B cell (primary cell): Measurements from ENCODE around the gene CA11. TPM values are rescaled to one million over a fixed set of nuclear protein-coding genes. Genes with fewer than 3 reads are reported as not detected.

Experiments
- ATAC-seq: fragments of 200-7000 bp; cut with Tn5 transposase; one replicate; pipeline ENCODE4 v1.10.0; 2021; ENCODE audit warnings: low read depth, mild to moderate bottlenecking, moderate number of reproducible peaks, moderate library complexity
- CTCF ChIA-PET: fragments of 350-600 bp; sonication (Branson Sonifier 250); formaldehyde crosslinking; loops from one replicate; lab custom pipeline; 2021; ENCODE audit warnings: antibody characterized with exemption, inconsistent platforms; lab: Charles Lee
- POLR2A ChIA-PET: fragments of 350-600 bp; sonication (Branson Sonifier 250); formaldehyde crosslinking; loops from one replicate; lab custom pipeline; 2021; ENCODE audit warnings: antibody characterized with exemption; lab: Charles Lee
- DNase-seq: peaks from one replicate; pipeline ENCODE4 v3.0.0; 2013
- H2AFZ ChIP-seq: 2 replicates; pipeline ENCODE4 v1.6.1; 2012; ENCODE audit warnings: mild to moderate bottlenecking, low read depth, low read length; ENCODE audit not compliant: insufficient read depth, poor library complexity, severe bottlenecking
- H3K27ac ChIP-seq, 2 donors: 1 replicate in 1 of 2; 2 replicates in 1 of 2; pipeline ENCODE4 v1.5.1; 2012 to 2013; ENCODE audit warnings: low read length in 2 of 2, mild to moderate bottlenecking in 2 of 2, moderate library complexity in 1 of 2
- H3K27me3 ChIP-seq, 4 experiments: fragments of 200-600 bp in 1 of 4; sonication (generic) in 1 of 4; replicated peaks in 1 of 4; 1 replicate in 2 of 4; 2 replicates in 2 of 4; pipeline versions ENCODE4 v1.6.1 to v1.7.0; 2013 to 2016; ENCODE audit warnings: low read length in 3 of 4, mild to moderate bottlenecking in 2 of 4, mixed read lengths in 1 of 4, moderate library complexity in 1 of 4; ENCODE audit not compliant: insufficient read depth in 4 of 4, control insufficient read depth in 3 of 4; ENCODE audit errors: control extremely low read depth in 1 of 4
- H3K36me3 ChIP-seq, 2 experiments: replicated peaks in 1 of 2; 1 replicate in 1 of 2; 2 replicates in 1 of 2; pipeline versions ENCODE4 v1.6.1 to v1.7.1; 2013; ENCODE audit warnings: low read length in 1 of 2; ENCODE audit not compliant: insufficient read depth in 2 of 2, control insufficient read depth in 1 of 2; ENCODE audit errors: control extremely low read depth in 1 of 2, extremely low read depth in 1 of 2
- H3K4me1 ChIP-seq, 2 donors: fragments of 200-600 bp in 1 of 2; sonication (generic) in 1 of 2; 1 replicate in 1 of 2; 2 replicates in 1 of 2; pipeline versions ENCODE4 v1.5.1 to v1.6.1; 2013 to 2017; ENCODE audit warnings: low read length in 2 of 2; ENCODE audit not compliant: control insufficient read depth in 2 of 2, insufficient read depth in 2 of 2
- H3K4me2 ChIP-seq: replicated peaks from 2 replicates; pipeline ENCODE3; 2012; ENCODE audit warnings: mild to moderate bottlenecking, low read depth, low read length; ENCODE audit not compliant: poor library complexity, severe bottlenecking
- H3K4me3 ChIP-seq, 5 experiments: fragments of 200-600 bp in 1 of 5; sonication (generic) in 1 of 5; 1 replicate in 3 of 5; 2 replicates in 2 of 5; pipeline versions ENCODE4 v1.5.1 to v1.7.0; 2011 to 2016; ENCODE audit warnings: low read length in 4 of 5, mild to moderate bottlenecking in 4 of 5, low read depth in 2 of 5, control low read depth in 1 of 5, moderate library complexity in 1 of 5; ENCODE audit not compliant: insufficient read depth in 1 of 5; ENCODE audit errors: control extremely low read depth in 1 of 5, extremely low read depth in 1 of 5
- H3K79me2 ChIP-seq: fragments of 200-600 bp; sonication (generic); one replicate; pipeline ENCODE4 v1.6.0; 2016; ENCODE audit warnings: low read length; ENCODE audit not compliant: control insufficient read depth, insufficient read depth
- H3K9ac ChIP-seq: fragments of 200-600 bp; sonication (generic); 2 replicates; pipeline ENCODE4 v1.6.1; 2017; ENCODE audit warnings: mild to moderate bottlenecking, low read length, moderate library complexity
- H3K9me3 ChIP-seq, 3 donors: one replicate each; pipeline versions ENCODE4 v1.6.1 to v1.7.1; 2013; ENCODE audit warnings: low read length in 2 of 3; ENCODE audit not compliant: control insufficient read depth in 2 of 3, insufficient read depth in 1 of 3; ENCODE audit errors: control extremely low read depth in 1 of 3
- H4K20me1 ChIP-seq: 2 replicates; pipeline ENCODE4 v1.6.0; 2012; ENCODE audit warnings: mild to moderate bottlenecking, low read length; ENCODE audit not compliant: insufficient read depth, control insufficient read depth, poor library complexity, severe bottlenecking
- H3K27ac Mint-ChIP-seq: one replicate; pipeline ENCODE4 v1.8.0; 2021; ENCODE audit warnings: mixed read lengths
- H3K27me3 Mint-ChIP-seq: one replicate; pipeline ENCODE4 v1.8.0; 2021; ENCODE audit warnings: mixed read lengths
- H3K4me1 Mint-ChIP-seq: one replicate; pipeline ENCODE4 v1.8.0; 2021; ENCODE audit warnings: mixed read lengths
- H3K4me3 Mint-ChIP-seq: one replicate; pipeline ENCODE4 v1.8.0; 2021; ENCODE audit warnings: mixed read lengths
- H3K9me3 Mint-ChIP-seq: one replicate; pipeline ENCODE4 v1.8.0; 2022; ENCODE audit warnings: mixed read lengths; ENCODE audit not compliant: insufficient read depth
- CTCF ChIP-seq: fragments of 200-600 bp; IDR thresholded peaks from one replicate; pipeline ENCODE4 v1.8.0; 2022; ENCODE audit warnings: antibody characterized with exemption, mild to moderate bottlenecking
- EZH2 ChIP-seq: IDR thresholded peaks from 2 replicates; pipeline ENCODE4 v1.6.1; 2012; ENCODE audit warnings: borderline replicate concordance, low read depth, mild to moderate bottlenecking, moderate library complexity, low read length; ENCODE audit not compliant: insufficient read depth, poor library complexity, severe bottlenecking
- WGBS: methylation state at CpG from one replicate; pipeline ENCODE4 v1.1.5; 2013; ENCODE audit warnings: missing lambda C conversion rate; ENCODE audit not compliant: insufficient coverage; 5-methylcytosine and 5-hydroxymethylcytosine counted together
- intact Hi-C: fragments of 100-400 bp; cut with micrococcal nuclease; formaldehyde crosslinking; loops from one replicate; pipeline ENCODE4 v1.10.0; 2022
- polyA plus RNA-seq: library from polyadenylated mRNA; depleted of rRNA; stranded (reverse); fragments of >200 nt; gene quantifications from 2 replicates; pipeline ENCODE4 v1.2.3, GENCODE V29; 2012
- total RNA-seq, 2 donors: library from RNA; stranded (reverse); fragments of 120-200 nt in 1 of 2; gene quantifications; 1 replicate in 1 of 2; 2 replicates in 1 of 2; pipeline versions ENCODE4 v1.2.3 to v1.2.4, GENCODE V29; 2013 to 2022

The CA11 gene
- total and polyA plus RNA-seq, 2 donors (not counting 1 experiment from before 2014, with no cell fraction given): 6.5 to 27.7 TPM

- ChIA-PET CTCF (interaction anchor here (0.5 to 2.9 kb wide), 4 partner anchors 11 to 193 kb away, joined by 3 to 13 read pairs (median 8); partner anchors contain the start of gene SPACA4), POLR2A (interaction anchor here (0.7 kb wide), 1 partner anchor 10 kb away, joined by 3 read pairs; no protein-coding TSS in a partner anchor)
- Histone ChIP-seq H3K36me3 (no peaks in the 10 kb centered on the region), H3K9me3 (no peaks in the 10 kb centered on the region), H3K27me3 (peaks cover 0 to 3% (median 0%) of the 10 kb centered on the region in 4 experiments), H3K4me2 (no peak overlapping the region), H3K79me2 (no peaks in the 10 kb centered on the region), H3K27ac (no peak overlapping the region), H3K4me1 (no peaks in the 10 kb centered on the region), H4K20me1 (no peaks in the 10 kb centered on the region), H3K9ac (no peak overlapping the region), H3K4me3 (no peak overlapping the region), H2AFZ (no peak overlapping the region)
- Mint-ChIP-seq H3K27me3 (peaks cover 4% of the 10 kb centered on the region), H3K4me3 (no peak overlapping the region), H3K4me1 (peaks cover 2% of the 10 kb centered on the region), H3K27ac (no peak overlapping the region), H3K9me3 (no peaks in the 10 kb centered on the region)
- WGBS: 88% methylated on average over 9 of the region's 9 CpGs
- no peak for TF ChIP-seq CTCF
- no peak for TF ChIP-seq EZH2
- no peak for ATAC-seq
- DNase-seq: no peak
- intact Hi-C loops: no loop called here
Measured at GRCh38 chr19:48595171-48595570, 50.8 kb downstream of the CA11 start.

- Histone ChIP-seq H3K9ac (no peak overlapping the region), H3K79me2 (no peaks in the 10 kb centered on the region), H2AFZ (no peak overlapping the region), H3K4me2 (no peak overlapping the region), H4K20me1 (no peaks in the 10 kb centered on the region), H3K4me3 (no peak overlapping the region), H3K9me3 (peaks cover 0 to 3% (median 0%) of the 10 kb centered on the region in 3 donors), H3K4me1 (peaks cover 4 to 11% of the 10 kb centered on the region in 2 donors), H3K27ac (no peak overlapping the region), H3K27me3 (peaks cover 0 to 7% (median 4%) of the 10 kb centered on the region in 4 experiments), H3K36me3 (no peaks in the 10 kb centered on the region)
- CTCF ChIA-PET: interaction anchor here (1.3 to 2.1 kb wide), 2 partner anchors 33 to 85 kb away, joined by 4 read pairs; no protein-coding TSS in a partner anchor
- POLR2A ChIA-PET: no interaction called here
- WGBS: 91% methylated on average over 5 of the region's 5 CpGs
- intact Hi-C loops: no loop called here
- Mint-ChIP-seq H3K27me3 (peaks cover 8% of the 10 kb centered on the region), H3K9me3 (no peaks in the 10 kb centered on the region), H3K4me3 (no peak overlapping the region), H3K27ac (no peak overlapping the region), H3K4me1 (peaks cover 8% of the 10 kb centered on the region)
- TF ChIP-seq EZH2 (no peak), CTCF (no peak)
- no peak for DNase-seq
- no peak for ATAC-seq
Measured at GRCh38 chr19:48591021-48591420, 55.0 kb downstream of the CA11 start.
